Skeletal muscle satellite cell (primary cell): ENCODE measurements around the gene SPRR3.
"Not testable (repeated sequence)": the region's sequence is repeated elsewhere in the genome, so short reads cannot be mapped to it uniquely, and the experiment has no call there.

Experiments used
- H3K27me3 ChIP-seq: 2 replicates; pipeline ENCODE4 v1.7.0; 2013; ENCODE audit warnings: low read length; ENCODE audit not compliant: control insufficient read depth, insufficient read depth
- H3K36me3 ChIP-seq: 2 replicates; pipeline ENCODE4 v1.7.0; 2013; ENCODE audit warnings: mild to moderate bottlenecking, control low read depth, low read length; ENCODE audit not compliant: insufficient read depth
- H3K4me1 ChIP-seq: 2 replicates; pipeline ENCODE4 v1.7.0; 2013; ENCODE audit warnings: low read length; ENCODE audit not compliant: control insufficient read depth, insufficient read depth
- H3K4me2 ChIP-seq: 2 replicates; pipeline ENCODE4 v1.7.0; 2013; ENCODE audit warnings: mild to moderate bottlenecking, low read length
- H3K4me3 ChIP-seq: 2 replicates; pipeline ENCODE4 v1.7.0; 2013; ENCODE audit warnings: low read length
- H3K9ac ChIP-seq: 2 replicates; pipeline ENCODE4 v1.7.0; 2013; ENCODE audit warnings: mild to moderate bottlenecking, low read depth, low read length, moderate library complexity
- H3K9me3 ChIP-seq: replicated peaks from 2 replicates; pipeline ENCODE4 v1.7.0; 2013; ENCODE audit warnings: mild to moderate bottlenecking, control low read depth, low read length

Gene SPRR3

GRCh38 chr1:152986578-152986977, 15.0 kb upstream of the SPRR3 start:
- Histone ChIP-seq H3K9ac (no peak overlapping the region), H3K4me1 (no peaks in the 10 kb centered on the region), H3K4me2 (no peak overlapping the region), H3K36me3 (no peaks in the 10 kb centered on the region), H3K27me3 (peaks cover 17% of the 10 kb centered on the region), H3K4me3 (no peak overlapping the region), H3K9me3 (no peaks in the 10 kb centered on the region)

GRCh38 chr1:152993186-152993585, 8.4 kb upstream of the SPRR3 start:
- Histone ChIP-seq H3K4me2 (no peak overlapping the region), H3K27me3 (peaks cover 13% of the 10 kb centered on the region), H3K4me1 (no peaks in the 10 kb centered on the region), H3K9me3 (no peaks in the 10 kb centered on the region), H3K4me3 (no peak overlapping the region), H3K36me3 (no peaks in the 10 kb centered on the region), H3K9ac (no peak overlapping the region)

- H3K9me3 ChIP-seq: no peaks in the 10 kb centered on the region
- H3K4me1 ChIP-seq: no peaks in the 10 kb centered on the region
- peaks cover 8% of the 10 kb centered on the region for H3K27me3 ChIP-seq
- H3K36me3 ChIP-seq: no peaks in the 10 kb centered on the region
- H3K9ac ChIP-seq: no peak overlapping the region
- H3K4me2 ChIP-seq: no peak overlapping the region
- no peak overlapping the region for H3K4me3 ChIP-seq
Observed at GRCh38 chr1:152995842-152996241, 5.7 kb upstream of the SPRR3 start.

- no peak overlapping the region for H3K4me3 ChIP-seq
- H3K27me3 ChIP-seq: peaks cover 8% of the 10 kb centered on the region
- H3K9me3 ChIP-seq: no peaks in the 10 kb centered on the region
- H3K36me3 ChIP-seq: no peaks in the 10 kb centered on the region
- H3K4me2 ChIP-seq: no peak overlapping the region
- no peaks in the 10 kb centered on the region for H3K4me1 ChIP-seq
- no peak overlapping the region for H3K9ac ChIP-seq
Observed at GRCh38 chr1:152996633-152997400, 4.7 kb upstream of the SPRR3 start.

GRCh38 chr1:152997901-152998300, 3.6 kb upstream of the SPRR3 start:
- H3K4me3 ChIP-seq: no peak overlapping the region
- no peak overlapping the region for H3K4me2 ChIP-seq
- H3K9ac ChIP-seq: no peak overlapping the region
- no peaks in the 10 kb centered on the region for H3K36me3 ChIP-seq
- H3K4me1 ChIP-seq: no peaks in the 10 kb centered on the region
- H3K27me3 ChIP-seq: peaks cover 8% of the 10 kb centered on the region
- no peaks in the 10 kb centered on the region for H3K9me3 ChIP-seq

GRCh38 chr1:152998476-152998875, 3.1 kb upstream of the SPRR3 start:
- Histone ChIP-seq H3K9me3 (no peaks in the 10 kb centered on the region), H3K9ac (no peak overlapping the region), H3K27me3 (peaks cover 8% of the 10 kb centered on the region), H3K4me3 (no peak overlapping the region), H3K36me3 (no peaks in the 10 kb centered on the region), H3K4me2 (no peak overlapping the region), H3K4me1 (no peaks in the 10 kb centered on the region)

- Histone ChIP-seq H3K4me2 (no peak overlapping the region), H3K4me1 (no peaks in the 10 kb centered on the region), H3K9me3 (no peaks in the 10 kb centered on the region), H3K4me3 (no peak overlapping the region), H3K36me3 (no peaks in the 10 kb centered on the region), H3K27me3 (peaks cover 8% of the 10 kb centered on the region), H3K9ac (no peak overlapping the region)
Observed at GRCh38 chr1:152999818-153000217, 1.7 kb upstream of the SPRR3 start.

GRCh38 chr1:153000294-153000693, 1.3 kb upstream of the SPRR3 start:
- no peaks in the 10 kb centered on the region for H3K4me1 ChIP-seq
- no peaks in the 10 kb centered on the region for H3K9me3 ChIP-seq
- peaks cover 8% of the 10 kb centered on the region for H3K27me3 ChIP-seq
- H3K36me3 ChIP-seq: no peaks in the 10 kb centered on the region
- H3K4me3 ChIP-seq: no peak overlapping the region
- no peak overlapping the region for H3K4me2 ChIP-seq
- H3K9ac ChIP-seq: no peak overlapping the region

- not testable (repeated sequence) for H3K4me1 ChIP-seq, H3K9ac ChIP-seq, H3K4me2 ChIP-seq, H3K27me3 ChIP-seq, H3K36me3 ChIP-seq, H3K4me3 ChIP-seq, H3K9me3 ChIP-seq
Observed at GRCh38 chr1:153011235-153011758, 9.7 kb downstream of the SPRR3 start.

GRCh38 chr1:153021829-153022228, 20.3 kb downstream of the SPRR3 start:
- H3K4me2 ChIP-seq, H3K27me3 ChIP-seq, H3K4me3 ChIP-seq, H3K36me3 ChIP-seq, H3K9me3 ChIP-seq, H3K9ac ChIP-seq, H3K4me1 ChIP-seq: not testable (repeated sequence)

GRCh38 chr1:153022340-153022739, 20.8 kb downstream of the SPRR3 start:
- H3K4me1 ChIP-seq, H3K9me3 ChIP-seq, H3K4me3 ChIP-seq, H3K36me3 ChIP-seq, H3K4me2 ChIP-seq, H3K9ac ChIP-seq, H3K27me3 ChIP-seq: not testable (repeated sequence)

- Histone ChIP-seq H3K4me1 (no peaks in the 10 kb centered on the region), H3K9me3 (no peaks in the 10 kb centered on the region), H3K36me3 (no peaks in the 10 kb centered on the region), H3K27me3 (peaks cover 4% of the 10 kb centered on the region), H3K9ac (no peak overlapping the region), H3K4me3 (no peak overlapping the region), H3K4me2 (no peak overlapping the region)
Observed at GRCh38 chr1:153023109-153023508, 21.6 kb downstream of the SPRR3 start.
